ENCODE results near the gene SENP8. TPM values are rescaled to one million over a fixed set of nuclear protein-coding genes. Genes with fewer than 3 reads are reported as not detected.
"Not testable (repeated sequence)": the region's sequence is repeated elsewhere in the genome, so short reads cannot be mapped to it uniquely, and the experiment has no call there.

The SENP8 gene
- total RNA-seq (1 to 10 TPM; 2.7 to 3.0 TPM), polyA plus RNA-seq (0.83 TPM)

DNA sequence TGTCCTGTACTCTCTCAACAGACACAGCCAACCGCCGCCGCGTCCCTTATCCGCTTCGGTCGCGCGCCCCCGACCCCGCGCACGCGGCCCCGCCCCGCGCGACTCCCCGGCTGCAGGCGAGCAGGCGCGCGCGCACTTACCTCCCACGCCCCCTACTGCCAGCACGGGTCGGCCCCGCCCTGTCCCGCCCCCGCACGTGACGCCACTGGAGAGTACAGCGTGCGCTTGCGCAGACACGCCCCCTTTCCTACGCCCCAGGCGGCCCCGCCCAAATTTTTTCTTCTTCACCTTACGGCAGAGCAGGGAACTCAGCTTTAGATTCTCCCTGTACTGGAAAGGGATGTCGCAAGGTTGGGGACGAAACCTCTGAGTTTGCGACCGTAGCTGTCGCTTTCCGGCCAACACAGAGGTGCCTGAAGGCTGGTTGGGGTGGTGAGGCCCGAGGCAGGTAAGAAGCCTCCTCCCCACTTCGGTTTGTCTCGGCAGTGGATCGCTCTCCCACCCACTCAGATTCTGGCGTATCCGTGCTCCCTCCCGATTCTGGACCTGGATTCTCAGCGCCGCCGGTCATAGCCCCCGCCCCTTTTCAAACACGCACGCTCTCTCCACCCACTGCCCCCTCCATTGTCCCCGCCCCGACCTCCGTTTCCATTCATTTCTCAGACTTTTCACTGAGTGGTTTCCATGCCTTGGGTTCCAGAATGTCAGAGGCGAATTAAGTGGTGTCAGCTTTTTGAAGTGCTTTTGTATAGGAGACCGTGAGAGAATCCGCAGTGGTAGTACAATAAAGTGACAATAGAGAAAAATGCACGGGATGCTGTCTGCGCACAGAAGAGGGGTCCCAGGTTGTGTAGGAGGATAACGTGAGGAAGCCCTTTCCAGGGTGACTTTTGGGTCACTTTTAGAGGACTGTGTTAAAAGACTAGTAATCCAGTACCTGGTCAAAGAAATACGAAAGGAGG is at the start of gene SENP8, which contains the start of gene MYO9A:
Gene SENP8, plus strand, starts transcription at position 387 of the 962 bp plus-strand sequence. CDS start 21,221 bp downstream, outside the sequence.
Gene MYO9A, minus strand, starts transcription at position 134 of the 962 bp plus-strand sequence. CDS start 71,587 bp downstream, outside the sequence.
- H3K27ac Mint-ChIP-seq: peak within 1 kb of the TSS; percentile 98 to 100 (median 99)
- no peaks in the 10 kb centered on the region for H3K9me3 Mint-ChIP-seq
- Histone ChIP-seq H3K27me3 (ENCODE audit: insufficient read depth, low read length, poor library complexity, severe bottlenecking) (no peaks in the 10 kb centered on the region), H3K4me1 (ENCODE audit: insufficient read depth, low read length) (peaks cover 21% of the 10 kb centered on the region), H3K4me3 (ENCODE audit: low read length) (peak within 1 kb of the TSS; percentile 94), H3K27ac (ENCODE audit: low read depth, low read length) (peak within 1 kb of the TSS; percentile 97), H3K36me3 (ENCODE audit: insufficient read depth, low read length) (no peaks in the 10 kb centered on the region), H3K9me3 (ENCODE audit: low read length) (no peaks in the 10 kb centered on the region)
- H3K36me3 Mint-ChIP-seq: peaks cover 0 to 9% (median 0%) of the 10 kb centered on the region in 3 donors
- CTCF ChIA-PET: interaction anchor here (0.9 kb wide), 1 partner anchor 9 kb away, joined by 3 read pairs; no protein-coding TSS in a partner anchor
- peaks cover 32 to 50% (median 39%) of the 10 kb centered on the region in 3 donors for H3K4me1 Mint-ChIP-seq
- POLR2A ChIA-PET: interaction anchor here (0.7 to 0.9 kb wide), 3 partner anchors 160 to 565 kb away, joined by 3 to 5 read pairs (median 4); no protein-coding TSS in a partner anchor
- no peaks in the 10 kb centered on the region for H3K27me3 Mint-ChIP-seq
- peak; percentile 97 to 99 (median 98) for DNase-seq
- H3K4me3 Mint-ChIP-seq: peak within 1 kb of the TSS; percentile 96 to 100 (median 99)

DNA sequence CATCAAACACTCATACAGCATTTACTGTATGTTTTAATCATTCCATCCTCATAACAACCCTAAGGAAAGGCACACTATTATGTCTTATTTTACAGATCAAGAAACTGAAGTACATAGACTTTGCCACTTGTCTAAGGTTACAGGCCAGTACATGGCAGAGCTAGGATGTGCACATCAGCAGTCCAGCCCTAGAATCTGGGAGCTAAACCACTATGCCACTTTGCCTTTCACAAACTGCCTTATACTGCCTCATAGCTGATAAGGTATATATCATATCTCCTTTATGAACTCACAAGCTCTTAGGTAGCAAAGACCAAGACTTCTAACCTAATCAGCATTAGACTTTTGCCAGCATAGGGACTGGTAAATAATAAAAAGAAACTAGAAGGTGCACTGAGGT is 49.3 kb upstream of the SENP8 start:
- no peak for DNase-seq
- POLR2A ChIA-PET: no interaction called here
- Mint-ChIP-seq H3K4me3 (no peak overlapping the region), H3K9me3 (no peaks in the 10 kb centered on the region), H3K27ac (no peak overlapping the region), H3K27me3 (peaks cover 0 to 2% of the 10 kb centered on the region in 2 donors), H3K36me3 (peaks cover 0 to 6% (median 3%) of the 10 kb centered on the region in 3 donors), H3K4me1 (peaks cover 10 to 33% (median 16%) of the 10 kb centered on the region in 3 donors)
- H3K27me3 ChIP-seq (ENCODE audit: insufficient read depth, low read length, poor library complexity, severe bottlenecking): no peaks in the 10 kb centered on the region
- H3K27ac ChIP-seq (ENCODE audit: low read depth, low read length): no peak overlapping the region
- no peaks in the 10 kb centered on the region for H3K36me3 ChIP-seq (ENCODE audit: insufficient read depth, low read length)
- H3K9me3 ChIP-seq (ENCODE audit: low read length): no peaks in the 10 kb centered on the region
- CTCF ChIA-PET: no interaction called here
- no peak overlapping the region for H3K4me3 ChIP-seq (ENCODE audit: low read length)
- no peaks in the 10 kb centered on the region for H3K4me1 ChIP-seq (ENCODE audit: insufficient read depth, low read length)

DNA sequence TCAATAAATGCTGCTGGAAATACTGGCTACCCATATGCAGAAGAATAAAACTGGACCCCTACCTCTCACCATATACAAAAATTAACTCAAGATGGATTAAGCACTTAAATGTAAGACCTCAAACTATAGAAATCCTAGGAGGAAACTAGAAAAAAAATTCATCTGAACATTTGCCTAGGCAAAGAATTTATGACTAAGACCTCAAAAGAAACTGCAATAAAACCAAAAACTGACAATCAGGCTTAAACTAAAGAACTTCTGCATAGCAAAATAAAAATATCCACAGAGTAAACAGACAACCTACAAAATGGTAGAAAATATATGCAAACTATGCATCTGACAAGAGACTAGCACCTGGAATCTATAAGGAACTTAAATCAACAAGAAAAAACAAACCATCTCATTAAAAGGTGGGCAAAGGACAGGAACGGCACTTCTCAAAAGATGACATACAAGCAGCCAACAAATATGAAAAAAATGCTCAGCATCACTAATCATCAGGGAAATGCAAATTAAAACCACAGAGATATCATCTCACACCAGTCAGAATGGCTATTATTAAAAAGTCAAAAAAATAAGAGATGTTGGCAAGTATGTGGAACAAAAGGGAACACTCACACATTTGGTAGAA is 47.3 kb upstream of the SENP8 start:
- Mint-ChIP-seq H3K36me3 (peaks cover 0 to 3% (median 2%) of the 10 kb centered on the region in 3 donors), H3K9me3 (no peaks in the 10 kb centered on the region), H3K27me3 (peaks cover 0 to 2% of the 10 kb centered on the region in 2 donors), H3K4me3 (no peak overlapping the region), H3K4me1 (peaks cover 19 to 41% (median 20%) of the 10 kb centered on the region in 3 donors), H3K27ac (peak overlapping the region in 2 of 8 donors; percentile 65 to 69)
- CTCF ChIA-PET: no interaction called here
- POLR2A ChIA-PET: no interaction called here
- Histone ChIP-seq H3K36me3 (ENCODE audit: insufficient read depth, low read length) (no peaks in the 10 kb centered on the region), H3K9me3 (ENCODE audit: low read length) (no peaks in the 10 kb centered on the region), H3K27me3 (ENCODE audit: insufficient read depth, low read length, poor library complexity, severe bottlenecking) (no peaks in the 10 kb centered on the region), H3K4me3 (ENCODE audit: low read length) (no peak overlapping the region), H3K27ac (ENCODE audit: low read depth, low read length) (no peak overlapping the region), H3K4me1 (ENCODE audit: insufficient read depth, low read length) (no peaks in the 10 kb centered on the region)
- no peak for DNase-seq

DNA sequence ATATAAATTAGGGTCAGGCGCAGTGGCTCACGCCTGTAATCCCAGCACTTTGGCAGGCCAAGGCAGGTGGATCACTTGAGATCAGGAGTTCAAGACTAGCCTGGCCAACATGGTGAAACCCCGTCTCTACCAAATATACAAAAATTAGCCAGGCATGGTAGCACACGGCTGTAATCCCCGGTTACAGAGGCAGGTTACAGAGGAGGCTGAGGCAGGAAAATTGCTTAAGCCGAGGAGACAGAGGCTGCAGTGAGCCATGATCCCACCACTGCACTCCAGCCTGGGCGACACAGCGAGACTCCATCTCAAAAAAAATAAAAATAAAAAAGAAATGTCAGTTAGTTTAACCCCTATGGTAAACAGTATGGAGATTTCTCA is 46.8 kb upstream of the SENP8 start:
- H3K4me3 ChIP-seq (ENCODE audit: low read length); POLR2A ChIA-PET; CTCF ChIA-PET; H3K36me3 ChIP-seq (ENCODE audit: insufficient read depth, low read length); H3K27me3 Mint-ChIP-seq; H3K27me3 ChIP-seq (ENCODE audit: insufficient read depth, low read length, poor library complexity, severe bottlenecking); H3K9me3 Mint-ChIP-seq; H3K4me1 ChIP-seq (ENCODE audit: insufficient read depth, low read length); H3K4me3 Mint-ChIP-seq; H3K27ac Mint-ChIP-seq; H3K27ac ChIP-seq (ENCODE audit: low read depth, low read length); H3K36me3 Mint-ChIP-seq; H3K9me3 ChIP-seq (ENCODE audit: low read length); DNase-seq: not testable (repeated sequence)
- H3K4me1 Mint-ChIP-seq: peaks cover 21 to 42% (median 21%) of the 10 kb centered on the region in 3 donors

DNA sequence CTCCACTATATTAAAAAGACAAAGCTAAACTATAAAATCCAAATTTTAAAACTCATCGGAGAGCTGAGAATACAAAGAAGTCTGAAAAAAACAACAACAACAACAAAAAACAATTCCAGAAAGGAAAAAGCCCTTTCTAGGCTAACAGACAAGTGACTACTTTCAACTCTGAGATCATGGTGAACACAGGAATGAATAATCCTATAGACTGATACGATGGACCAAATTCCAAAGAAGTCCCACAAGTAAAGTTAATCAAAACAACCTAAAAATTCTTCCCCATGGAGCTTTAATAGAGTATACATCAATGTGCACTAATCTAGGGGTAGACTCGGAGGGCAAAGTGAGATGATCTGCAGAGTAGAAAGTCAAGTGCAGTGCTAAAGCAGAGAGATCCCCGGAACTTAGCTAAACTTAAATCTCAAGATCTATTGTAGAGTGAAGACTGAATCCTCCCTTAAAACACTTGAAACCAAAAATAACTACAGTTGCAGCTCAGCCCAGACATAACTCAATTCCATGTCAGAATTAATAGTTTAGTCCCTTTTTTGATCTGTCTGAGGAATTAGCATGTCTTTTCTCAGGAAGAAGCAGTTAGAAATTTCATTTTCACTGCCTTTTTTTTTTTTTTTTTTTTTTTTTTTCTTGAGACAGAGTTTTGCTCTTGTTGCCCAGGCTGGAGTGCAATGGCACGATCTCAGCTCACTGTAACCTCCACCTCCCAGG is 43.7 kb upstream of the SENP8 start:
- Histone ChIP-seq H3K27ac (ENCODE audit: low read depth, low read length) (no peak overlapping the region), H3K27me3 (ENCODE audit: insufficient read depth, low read length, poor library complexity, severe bottlenecking) (no peaks in the 10 kb centered on the region), H3K4me3 (ENCODE audit: low read length) (no peak overlapping the region), H3K4me1 (ENCODE audit: insufficient read depth, low read length) (no peaks in the 10 kb centered on the region), H3K36me3 (ENCODE audit: insufficient read depth, low read length) (no peaks in the 10 kb centered on the region), H3K9me3 (ENCODE audit: low read length) (no peaks in the 10 kb centered on the region)
- H3K4me1 Mint-ChIP-seq: peaks cover 30 to 61% (median 47%) of the 10 kb centered on the region in 3 donors
- H3K27ac Mint-ChIP-seq: no peak overlapping the region
- no peaks in the 10 kb centered on the region for H3K9me3 Mint-ChIP-seq
- DNase-seq: no peak
- H3K27me3 Mint-ChIP-seq: peaks cover 0 to 2% of the 10 kb centered on the region in 2 donors
- ChIA-PET POLR2A (no interaction called here), CTCF (no interaction called here)
- H3K4me3 Mint-ChIP-seq: peak overlapping the region in 1 of 7 donors; percentile 52
- peaks cover 0 to 6% (median 3%) of the 10 kb centered on the region in 3 donors for H3K36me3 Mint-ChIP-seq

DNA sequence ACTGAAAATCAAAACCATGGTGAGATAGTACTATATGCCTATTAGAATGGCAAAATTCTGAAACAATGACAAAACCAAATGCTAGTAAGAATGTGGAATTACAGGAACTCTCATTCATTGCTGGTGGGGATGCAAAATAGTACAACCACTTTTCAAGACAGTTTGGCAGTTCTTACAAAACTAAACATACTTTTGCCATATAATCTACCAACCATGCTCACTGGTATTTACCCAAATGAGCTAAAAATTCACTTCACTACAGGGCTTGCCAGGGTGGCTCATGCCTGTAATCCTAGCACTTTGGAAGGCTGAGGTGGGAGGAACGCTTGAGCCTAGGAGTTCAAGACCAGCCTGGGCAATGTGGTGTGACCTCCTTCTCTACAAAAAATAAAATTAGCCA is 40.3 kb upstream of the SENP8 start:
- peak overlapping the region in 2 of 8 donors; percentile 34 to 64 for H3K27ac Mint-ChIP-seq
- no peak for DNase-seq
- H3K27me3 Mint-ChIP-seq: no peaks in the 10 kb centered on the region
- ChIA-PET POLR2A (no interaction called here), CTCF (no interaction called here)
- H3K4me1 Mint-ChIP-seq: peaks cover 19 to 54% (median 44%) of the 10 kb centered on the region in 3 donors
- no peak overlapping the region for H3K4me3 Mint-ChIP-seq
- peaks cover 0 to 5% (median under 1%) of the 10 kb centered on the region in 5 donors for H3K9me3 Mint-ChIP-seq
- Histone ChIP-seq H3K9me3 (ENCODE audit: low read length) (no peaks in the 10 kb centered on the region), H3K27ac (ENCODE audit: low read depth, low read length) (no peak overlapping the region), H3K27me3 (ENCODE audit: insufficient read depth, low read length, poor library complexity, severe bottlenecking) (no peaks in the 10 kb centered on the region), H3K4me3 (ENCODE audit: low read length) (no peak overlapping the region), H3K36me3 (ENCODE audit: insufficient read depth, low read length) (no peaks in the 10 kb centered on the region), H3K4me1 (ENCODE audit: insufficient read depth, low read length) (no peaks in the 10 kb centered on the region)
- peaks cover 0 to 6% (median 3%) of the 10 kb centered on the region in 3 donors for H3K36me3 Mint-ChIP-seq

GRCh38 chr15:72078887-72079286 is 39.3 kb upstream of the SENP8 start:
- Histone ChIP-seq H3K4me1 (ENCODE audit: insufficient read depth, low read length) (no peaks in the 10 kb centered on the region), H3K27me3 (ENCODE audit: insufficient read depth, low read length, poor library complexity, severe bottlenecking) (no peaks in the 10 kb centered on the region), H3K4me3 (ENCODE audit: low read length) (no peak overlapping the region), H3K36me3 (ENCODE audit: insufficient read depth, low read length) (no peaks in the 10 kb centered on the region), H3K9me3 (ENCODE audit: low read length) (no peaks in the 10 kb centered on the region), H3K27ac (ENCODE audit: low read depth, low read length) (no peak overlapping the region)
- H3K27me3 Mint-ChIP-seq: no peaks in the 10 kb centered on the region
- ChIA-PET CTCF (no interaction called here), POLR2A (no interaction called here)
- H3K4me1 Mint-ChIP-seq: peaks cover 19 to 47% (median 44%) of the 10 kb centered on the region in 3 donors
- peak overlapping the region in 3 of 8 donors; percentile 1 to 69 (median 51) for H3K27ac Mint-ChIP-seq
- peak overlapping the region in 2 of 7 donors; percentile 11 for H3K4me3 Mint-ChIP-seq
- H3K36me3 Mint-ChIP-seq: peaks cover 1 to 6% (median 3%) of the 10 kb centered on the region in 3 donors
- peaks cover 0 to 9% (median 2%) of the 10 kb centered on the region in 5 donors for H3K9me3 Mint-ChIP-seq
- DNase-seq: no peak

Measured in CD8-positive, alpha-beta memory T cell (primary cell).